ENCODE measurements around the gene KLHDC8A. TPM values are rescaled to one million over a fixed set of nuclear protein-coding genes. Genes with fewer than 3 reads are reported as not detected.
"Not testable (repeated sequence)": the region's sequence is repeated elsewhere in the genome, so short reads cannot be mapped to it uniquely, and the experiment has no call there.

KLHDC8A gene
- total RNA-seq, 2 donors from 2014 or later, result 15.6 TPM; not detected in 1

- Histone ChIP-seq H3K36me3 (peaks cover 5 to 7% of the 10 kb centered on the region in 2 donors), H3K9me3 (no peaks in the 10 kb centered on the region), H3K27me3 (replicated peaks; ENCODE audit: insufficient read depth) (no peaks in the 10 kb centered on the region), H3K27ac (peak overlapping the region in 1 of 2 donors; percentile 34), H3K4me3 (no peak overlapping the region), H3K4me1 (replicated peaks) (no peaks in the 10 kb centered on the region)
- intact Hi-C loops (cut with DNase I), result no loop called here
- no peak for DNase-seq (ENCODE audit: low spot score)
- 51% methylated on average over 6 of the region's 6 CpGs for WGBS
- TF ChIP-seq POLR2A (IDR thresholded peaks at IDR 0.05) (no peak), CTCF (IDR thresholded peaks at IDR 0.05) (no peak), POLR2AphosphoS5 (IDR thresholded peaks at IDR 0.05) (no peak)
These were observed 54.7 kb downstream of the KLHDC8A start for GRCh38 chr1:205301842-205302588.

- intact Hi-C loops (cut with DNase I), result no loop called here
- no peak overlapping the region for H3K4me3 ChIP-seq
- TF ChIP-seq CTCF (IDR thresholded peaks at IDR 0.05) (no peak), POLR2AphosphoS5 (IDR thresholded peaks at IDR 0.05) (peak; percentile 41)
- H3K27ac ChIP-seq, result peak overlapping the region in 1 of 2 donors; percentile 34
- DNase-seq (ENCODE audit: low spot score), result peak; percentile 42
- H3K36me3 ChIP-seq, result peaks cover 5 to 7% of the 10 kb centered on the region in 2 donors
- H3K27me3 ChIP-seq (replicated peaks; ENCODE audit: insufficient read depth), result no peaks in the 10 kb centered on the region
- H3K9me3 ChIP-seq, result no peaks in the 10 kb centered on the region
- no peaks in the 10 kb centered on the region for H3K4me1 ChIP-seq (replicated peaks)
- 26% methylated on average over 14 of the region's 14 CpGs for WGBS
These were observed 55.4 kb downstream of the KLHDC8A start for GRCh38 chr1:205301205-205301821.

- peaks cover 5 to 7% of the 10 kb centered on the region in 2 donors for H3K36me3 ChIP-seq
- H3K4me3 ChIP-seq, result no peak overlapping the region
- WGBS, result 88% methylated on average over 9 of the region's 9 CpGs
- H3K4me1 ChIP-seq (replicated peaks), result no peaks in the 10 kb centered on the region
- no peak for TF ChIP-seq CTCF (IDR thresholded peaks at IDR 0.05)
- H3K27ac ChIP-seq, result no peak overlapping the region
- intact Hi-C loops (cut with DNase I), result no loop called here
- H3K27me3 ChIP-seq (replicated peaks; ENCODE audit: insufficient read depth), result no peaks in the 10 kb centered on the region
- DNase-seq (ENCODE audit: low spot score), result no peak
- no peaks in the 10 kb centered on the region for H3K9me3 ChIP-seq
These were observed 56.6 kb downstream of the KLHDC8A start for GRCh38 chr1:205300149-205300548.

DNA sequence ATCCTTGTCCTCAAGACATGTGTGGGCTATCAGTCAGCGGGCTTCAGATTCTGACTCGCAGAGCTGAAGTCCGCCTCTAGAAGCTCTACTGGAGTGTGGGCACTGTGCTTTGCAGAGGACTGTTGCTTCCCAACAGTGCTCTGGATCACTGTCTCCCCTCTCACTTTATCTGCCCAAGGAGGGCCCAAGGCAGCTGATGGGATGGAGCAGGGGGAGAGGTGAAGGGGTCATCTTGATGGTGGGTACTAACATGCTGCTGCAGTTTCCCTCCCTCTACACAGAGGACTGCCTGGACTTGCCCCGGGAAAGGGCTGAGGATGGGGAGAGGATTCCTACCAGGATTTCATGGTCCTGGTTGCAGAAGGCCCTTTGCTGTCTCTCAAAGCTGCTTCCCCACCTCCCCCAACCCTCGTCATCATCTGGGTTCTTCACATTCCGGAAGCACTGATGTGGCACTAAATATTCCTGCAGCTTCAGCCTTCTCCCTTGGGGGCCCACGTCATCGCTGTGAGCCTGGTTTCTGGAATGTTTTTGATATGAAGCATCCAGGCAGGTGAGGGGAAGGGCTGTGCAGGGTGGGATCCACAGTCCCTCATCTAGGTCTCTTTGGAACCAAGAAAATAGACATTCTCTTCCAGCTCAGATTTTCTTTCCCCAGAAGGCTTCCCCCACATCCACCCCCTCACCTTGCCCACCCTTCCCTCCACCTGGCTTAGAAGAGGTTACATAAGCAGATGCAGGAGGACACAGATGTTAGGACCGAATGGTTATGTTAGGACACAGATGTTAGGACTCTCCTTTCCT is 58.3 kb downstream of the KLHDC8A start:
- H3K9me3 ChIP-seq, result no peaks in the 10 kb centered on the region
- H3K27ac ChIP-seq, result no peak overlapping the region
- WGBS, result 77% methylated on average over 9 of the region's 9 CpGs
- H3K27me3 ChIP-seq (replicated peaks; ENCODE audit: insufficient read depth), result no peaks in the 10 kb centered on the region
- TF ChIP-seq POLR2AphosphoS5 (IDR thresholded peaks at IDR 0.05), result no peak
- TF ChIP-seq POLR2A (IDR thresholded peaks at IDR 0.05), result no peak
- no peak for TF ChIP-seq CTCF (IDR thresholded peaks at IDR 0.05)
- no peaks in the 10 kb centered on the region for H3K4me1 ChIP-seq (replicated peaks)
- intact Hi-C loops (cut with DNase I), result no loop called here
- H3K4me3 ChIP-seq, result no peak overlapping the region
- H3K36me3 ChIP-seq, result peaks cover 0 to 4% of the 10 kb centered on the region in 2 donors
- DNase-seq (ENCODE audit: low spot score), result no peak

DNA sequence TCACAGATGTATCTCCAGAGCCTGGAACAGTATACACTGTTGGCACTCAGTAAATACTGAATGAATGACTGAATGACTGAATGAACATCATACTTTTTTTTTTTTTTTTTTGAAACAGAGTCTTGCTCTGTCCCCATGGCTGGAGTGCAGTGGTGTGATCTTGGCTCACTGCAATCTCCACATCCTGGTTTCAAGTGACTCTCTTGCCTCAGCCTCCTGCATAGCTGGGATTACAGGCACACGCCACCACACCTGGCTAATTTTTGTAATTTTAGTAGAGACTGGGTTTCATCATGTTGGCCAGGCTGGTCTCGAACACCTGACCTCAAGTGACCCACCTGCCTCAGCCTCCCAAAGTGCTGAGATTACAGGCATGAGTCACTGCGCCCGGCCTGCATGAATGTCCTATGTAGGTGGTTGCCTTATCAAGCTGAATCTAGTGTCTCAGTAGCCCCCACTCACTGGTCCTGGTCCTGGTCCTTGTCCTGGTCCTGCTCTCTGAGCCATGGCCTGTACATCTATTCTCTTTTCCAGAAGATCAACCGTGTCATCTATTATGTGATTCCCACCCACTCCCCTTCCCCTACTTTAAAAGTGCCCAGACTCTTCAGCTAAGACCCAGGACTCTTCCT is 59.1 kb downstream of the KLHDC8A start:
- DNase-seq (ENCODE audit: low spot score); H3K36me3 ChIP-seq; H3K27me3 ChIP-seq (replicated peaks; ENCODE audit: insufficient read depth); H3K27ac ChIP-seq; intact Hi-C loops (cut with DNase I); H3K4me3 ChIP-seq; H3K4me1 ChIP-seq (replicated peaks); H3K9me3 ChIP-seq: not testable (repeated sequence)
- WGBS, result 96% methylated on average over 5 of the region's 5 CpGs

Data from prostate gland (tissue), 2 donors.